Erythroblast (primary cell): ENCODE measurements around the gene IL1RAPL2.

Experiments used
- GATA1 ChIP-seq: IDR thresholded peaks from 2 replicates; pipeline ENCODE4 v1.6.1; 2011; ENCODE audit warnings: low read depth, mild to moderate bottlenecking, control low read depth, low read length, moderate library complexity
- POLR2A ChIP-seq: IDR thresholded peaks from 2 replicates; pipeline ENCODE4 v1.6.1; 2011; ENCODE audit warnings: mild to moderate bottlenecking, low read length

DNA sequence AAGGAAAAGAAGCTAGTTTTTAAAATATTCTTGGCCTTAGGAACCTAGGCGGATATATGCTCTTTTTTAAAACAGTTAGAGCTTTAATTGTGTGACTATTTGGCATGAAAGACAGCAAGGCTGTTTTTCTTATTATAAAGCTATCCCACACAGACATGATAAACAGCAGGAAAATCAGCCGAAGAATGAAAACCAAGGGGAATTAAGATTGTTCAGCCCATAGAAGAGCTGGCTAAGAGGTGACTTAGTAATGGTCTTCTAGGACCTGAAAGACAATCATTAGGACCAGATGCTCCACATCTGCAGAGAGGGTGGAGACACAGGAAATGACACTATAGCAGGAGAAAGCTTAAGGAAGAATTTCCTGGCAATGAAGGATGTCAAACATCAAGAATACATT is 1085.0 kb downstream of the IL1RAPL2 start:
- no peak for TF ChIP-seq POLR2A
- TF ChIP-seq GATA1, result no peak
